ENCODE measurements around the gene RABEP2.

GRCh38 chr16:28867241-28867640, 57.8 kb downstream of the RABEP2 start:
- no peak for TF ChIP-seq EZH2phosphoT487 (IDR thresholded peaks at IDR 0.05; ENCODE audit: borderline replicate concordance, low read depth, low read length)
- TF ChIP-seq, protein P1, sequence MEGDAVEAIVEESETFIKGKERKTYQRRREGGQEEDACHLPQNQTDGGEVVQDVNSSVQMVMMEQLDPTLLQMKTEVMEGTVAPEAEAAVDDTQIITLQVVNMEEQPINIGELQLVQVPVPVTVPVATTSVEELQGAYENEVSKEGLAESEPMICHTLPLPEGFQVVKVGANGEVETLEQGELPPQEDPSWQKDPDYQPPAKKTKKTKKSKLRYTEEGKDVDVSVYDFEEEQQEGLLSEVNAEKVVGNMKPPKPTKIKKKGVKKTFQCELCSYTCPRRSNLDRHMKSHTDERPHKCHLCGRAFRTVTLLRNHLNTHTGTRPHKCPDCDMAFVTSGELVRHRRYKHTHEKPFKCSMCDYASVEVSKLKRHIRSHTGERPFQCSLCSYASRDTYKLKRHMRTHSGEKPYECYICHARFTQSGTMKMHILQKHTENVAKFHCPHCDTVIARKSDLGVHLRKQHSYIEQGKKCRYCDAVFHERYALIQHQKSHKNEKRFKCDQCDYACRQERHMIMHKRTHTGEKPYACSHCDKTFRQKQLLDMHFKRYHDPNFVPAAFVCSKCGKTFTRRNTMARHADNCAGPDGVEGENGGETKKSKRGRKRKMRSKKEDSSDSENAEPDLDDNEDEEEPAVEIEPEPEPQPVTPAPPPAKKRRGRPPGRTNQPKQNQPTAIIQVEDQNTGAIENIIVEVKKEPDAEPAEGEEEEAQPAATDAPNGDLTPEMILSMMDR (conservative IDR thresholded peaks at IDR 0.05; ENCODE audit: low read length), result no peak

All from OCI-LY7 (cell line).